ENCODE data around the gene PIGC. TPM values are rescaled to one million over a fixed set of nuclear protein-coding genes. Genes with fewer than 3 reads are reported as not detected.

The PIGC gene
- total RNA-seq, 1 donor from 2014 or later, result 25.0 TPM

DNA sequence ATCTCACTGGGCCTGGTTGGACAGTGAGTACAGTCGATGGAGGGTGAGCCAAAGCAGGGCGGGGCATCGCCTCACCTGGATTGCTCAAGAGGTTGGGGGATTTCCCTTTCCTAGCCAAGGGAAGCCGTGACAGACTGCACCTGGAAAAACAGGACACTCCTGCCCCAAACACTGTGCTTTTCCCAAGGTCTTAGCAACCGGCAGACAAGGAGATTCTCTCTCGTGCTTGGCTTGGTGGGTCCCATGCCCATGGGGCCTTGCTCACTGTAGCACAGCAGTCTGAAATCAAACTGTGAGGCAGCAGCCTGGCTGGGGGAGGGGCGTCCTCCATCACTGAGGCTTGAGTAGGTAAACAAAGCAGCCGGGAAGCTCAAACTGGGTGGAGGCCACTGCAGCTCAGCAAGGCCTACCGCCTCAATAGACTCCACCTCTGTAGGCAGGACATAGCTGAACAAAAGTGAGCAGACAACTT, 12.1 kb downstream of the PIGC start:
- peaks cover 20% of the 10 kb centered on the region for H3K36me3 Mint-ChIP-seq (ENCODE audit: low read depth)
- H3K27ac Mint-ChIP-seq (ENCODE audit: unreplicated experiment), result no peak overlapping the region
- H3K27me3 Mint-ChIP-seq (ENCODE audit: low read depth), result no peaks in the 10 kb centered on the region
- H3K9me3 Mint-ChIP-seq, result peaks cover 6% of the 10 kb centered on the region
- H3K4me3 Mint-ChIP-seq, result no peak overlapping the region
- H3K4me1 Mint-ChIP-seq, result peaks cover 5% of the 10 kb centered on the region
- DNase-seq (ENCODE audit: low read depth, low spot score), result no peak
- TF ChIP-seq CTCF (conservative IDR thresholded peaks at IDR 0.05), result no peak

GRCh38 chr1:172431204-172431603, 12.7 kb downstream of the PIGC start:
- Mint-ChIP-seq H3K27ac (ENCODE audit: unreplicated experiment) (peak overlapping the region; percentile 16), H3K4me3 (no peak overlapping the region), H3K36me3 (ENCODE audit: low read depth) (peaks cover 20% of the 10 kb centered on the region), H3K27me3 (ENCODE audit: low read depth) (no peaks in the 10 kb centered on the region), H3K9me3 (peaks cover 6% of the 10 kb centered on the region), H3K4me1 (peaks cover 5% of the 10 kb centered on the region)
- DNase-seq (ENCODE audit: low read depth, low spot score), result no peak
- TF ChIP-seq CTCF (conservative IDR thresholded peaks at IDR 0.05), result no peak

DNA sequence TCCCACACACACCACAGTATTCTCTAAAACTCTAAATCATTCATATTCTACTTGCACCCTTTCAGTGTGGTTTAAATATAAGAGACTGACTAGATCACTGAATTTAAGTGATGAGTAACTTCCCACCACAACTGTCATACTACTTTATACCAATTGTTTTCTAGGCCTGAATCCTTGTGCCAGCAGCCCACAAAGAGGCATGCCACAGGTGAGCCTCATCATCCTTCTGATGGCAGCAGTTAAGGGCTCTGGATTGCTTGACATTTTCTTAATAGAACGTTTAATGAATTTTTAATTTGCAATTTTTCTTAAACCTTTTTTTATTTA, 13.8 kb downstream of the PIGC start:
- peaks cover 12% of the 10 kb centered on the region for H3K36me3 Mint-ChIP-seq (ENCODE audit: low read depth)
- no peak for DNase-seq (ENCODE audit: low read depth, low spot score)
- no peaks in the 10 kb centered on the region for H3K27me3 Mint-ChIP-seq (ENCODE audit: low read depth)
- H3K4me3 Mint-ChIP-seq, result no peak overlapping the region
- no peak overlapping the region for H3K27ac Mint-ChIP-seq (ENCODE audit: unreplicated experiment)
- TF ChIP-seq CTCF (conservative IDR thresholded peaks at IDR 0.05), result no peak
- peaks cover 5% of the 10 kb centered on the region for H3K4me1 Mint-ChIP-seq
- H3K9me3 Mint-ChIP-seq, result peaks cover 6% of the 10 kb centered on the region

- H3K4me1 Mint-ChIP-seq, result peaks cover 5% of the 10 kb centered on the region
- H3K36me3 Mint-ChIP-seq (ENCODE audit: low read depth), result peaks cover 12% of the 10 kb centered on the region
- TF ChIP-seq CTCF (conservative IDR thresholded peaks at IDR 0.05), result peak; percentile 76
- H3K4me3 Mint-ChIP-seq, result no peak overlapping the region
- no peaks in the 10 kb centered on the region for H3K27me3 Mint-ChIP-seq (ENCODE audit: low read depth)
- no peak overlapping the region for H3K27ac Mint-ChIP-seq (ENCODE audit: unreplicated experiment)
- no peak for DNase-seq (ENCODE audit: low read depth, low spot score)
- peaks cover 6% of the 10 kb centered on the region for H3K9me3 Mint-ChIP-seq
These were observed 14.3 kb downstream of the PIGC start for GRCh38 chr1:172429331-172430127.

DNA sequence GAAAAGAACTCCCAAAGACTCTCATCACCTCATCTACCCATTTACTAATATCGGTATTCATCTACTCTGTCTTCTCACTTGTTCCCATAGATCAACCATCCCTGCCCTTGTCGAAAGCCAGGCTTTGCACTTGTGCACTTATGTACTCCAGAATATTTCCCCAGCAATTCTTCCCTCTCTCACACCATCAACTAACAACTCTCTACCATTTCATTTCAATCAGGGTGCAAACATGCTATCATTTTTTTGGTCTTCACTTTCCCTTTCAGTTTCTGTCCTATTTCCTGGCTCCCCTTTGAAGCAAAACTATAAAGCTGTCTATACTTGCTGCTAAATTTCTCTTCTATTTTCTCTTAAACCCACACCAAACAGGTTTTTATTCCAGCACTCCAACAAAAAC, 16.7 kb downstream of the PIGC start:
- Mint-ChIP-seq H3K27me3 (ENCODE audit: low read depth) (no peaks in the 10 kb centered on the region), H3K27ac (ENCODE audit: unreplicated experiment) (no peak overlapping the region), H3K4me1 (peaks cover 5% of the 10 kb centered on the region), H3K36me3 (ENCODE audit: low read depth) (no peaks in the 10 kb centered on the region), H3K4me3 (no peak overlapping the region), H3K9me3 (no peaks in the 10 kb centered on the region)
- no peak for DNase-seq (ENCODE audit: low read depth, low spot score)
- TF ChIP-seq CTCF (conservative IDR thresholded peaks at IDR 0.05), result no peak

All from neural crest cell (in vitro differentiated cells).